ENCODE results near the gene KCNAB1.

The KCNAB1 gene

GRCh38 chr3:156106721-156107373 lies 13.5 kb upstream of the KCNAB1 start:
- Histone ChIP-seq H3K9me3 (ENCODE audit: insufficient read depth, low read depth, low read length) (no peaks in the 10 kb centered on the region), H3K79me2 (ENCODE audit: insufficient read depth, low read length) (no peaks in the 10 kb centered on the region), H3K9ac (ENCODE audit: low read depth, low read length, poor library complexity, severe bottlenecking) (no peak overlapping the region), H3K27me3 (ENCODE audit: insufficient read depth, low read length, poor library complexity, severe bottlenecking) (no peaks in the 10 kb centered on the region), H2AFZ (ENCODE audit: low read length) (no peak overlapping the region), H3K4me2 (ENCODE audit: low read depth, low read length, poor library complexity, severe bottlenecking) (no peak overlapping the region), H3K9me2 (replicated peaks; ENCODE audit: low read depth, low read length) (no peaks in the 10 kb centered on the region), H3F3A (ENCODE audit: low read depth) (no peaks in the 10 kb centered on the region), H3K4me3 (ENCODE audit: low read length, poor library complexity, severe bottlenecking) (no peak overlapping the region), H4K20me1 (ENCODE audit: insufficient read depth, low read length, poor library complexity, severe bottlenecking) (no peaks in the 10 kb centered on the region), H3K36me3 (ENCODE audit: insufficient read depth, low read length) (no peaks in the 10 kb centered on the region), H3K4me1 (ENCODE audit: insufficient read depth, low read length, poor library complexity, severe bottlenecking) (no peaks in the 10 kb centered on the region)
- TF ChIP-seq CTCF (conservative IDR thresholded peaks at IDR 0.05; ENCODE audit: low read length) (peak; percentile 35; the same call in 1 of the 2 replicates), EZH2phosphoT487 (IDR thresholded peaks at IDR 0.05; ENCODE audit: borderline replicate concordance) (no peak)

GRCh38 chr3:156107504-156107903 lies 12.9 kb upstream of the KCNAB1 start:
- H3K79me2 ChIP-seq (ENCODE audit: insufficient read depth, low read length), result no peaks in the 10 kb centered on the region
- H3F3A ChIP-seq (ENCODE audit: low read depth), result no peaks in the 10 kb centered on the region
- TF ChIP-seq EZH2phosphoT487 (IDR thresholded peaks at IDR 0.05; ENCODE audit: borderline replicate concordance) (no peak), CTCF (conservative IDR thresholded peaks at IDR 0.05; ENCODE audit: low read length) (no peak)
- H3K27me3 ChIP-seq (ENCODE audit: insufficient read depth, low read length, poor library complexity, severe bottlenecking), result no peaks in the 10 kb centered on the region
- no peak overlapping the region for H3K9ac ChIP-seq (ENCODE audit: low read depth, low read length, poor library complexity, severe bottlenecking)
- no peaks in the 10 kb centered on the region for H4K20me1 ChIP-seq (ENCODE audit: insufficient read depth, low read length, poor library complexity, severe bottlenecking)
- H3K4me2 ChIP-seq (ENCODE audit: low read depth, low read length, poor library complexity, severe bottlenecking), result no peak overlapping the region
- no peaks in the 10 kb centered on the region for H3K9me2 ChIP-seq (replicated peaks; ENCODE audit: low read depth, low read length)
- no peak overlapping the region for H3K4me3 ChIP-seq (ENCODE audit: low read length, poor library complexity, severe bottlenecking)
- no peaks in the 10 kb centered on the region for H3K4me1 ChIP-seq (ENCODE audit: insufficient read depth, low read length, poor library complexity, severe bottlenecking)
- H3K36me3 ChIP-seq (ENCODE audit: insufficient read depth, low read length), result no peaks in the 10 kb centered on the region
- H3K9me3 ChIP-seq (ENCODE audit: insufficient read depth, low read depth, low read length), result no peaks in the 10 kb centered on the region
- H2AFZ ChIP-seq (ENCODE audit: low read length), result no peak overlapping the region

GRCh38 chr3:156108616-156109015 lies 11.8 kb upstream of the KCNAB1 start:
- H2AFZ ChIP-seq (ENCODE audit: low read length), result no peak overlapping the region
- H3K4me2 ChIP-seq (ENCODE audit: low read depth, low read length, poor library complexity, severe bottlenecking), result no peak overlapping the region
- no peaks in the 10 kb centered on the region for H3K4me1 ChIP-seq (ENCODE audit: insufficient read depth, low read length, poor library complexity, severe bottlenecking)
- no peaks in the 10 kb centered on the region for H3F3A ChIP-seq (ENCODE audit: low read depth)
- no peaks in the 10 kb centered on the region for H3K9me2 ChIP-seq (replicated peaks; ENCODE audit: low read depth, low read length)
- H3K36me3 ChIP-seq (ENCODE audit: insufficient read depth, low read length), result no peaks in the 10 kb centered on the region
- H3K9ac ChIP-seq (ENCODE audit: low read depth, low read length, poor library complexity, severe bottlenecking), result no peak overlapping the region
- H4K20me1 ChIP-seq (ENCODE audit: insufficient read depth, low read length, poor library complexity, severe bottlenecking), result no peaks in the 10 kb centered on the region
- no peaks in the 10 kb centered on the region for H3K9me3 ChIP-seq (ENCODE audit: insufficient read depth, low read depth, low read length)
- no peak overlapping the region for H3K4me3 ChIP-seq (ENCODE audit: low read length, poor library complexity, severe bottlenecking)
- no peaks in the 10 kb centered on the region for H3K27me3 ChIP-seq (ENCODE audit: insufficient read depth, low read length, poor library complexity, severe bottlenecking)
- no peaks in the 10 kb centered on the region for H3K79me2 ChIP-seq (ENCODE audit: insufficient read depth, low read length)
- no peak for TF ChIP-seq CTCF (conservative IDR thresholded peaks at IDR 0.05; ENCODE audit: low read length)
- TF ChIP-seq EZH2phosphoT487 (IDR thresholded peaks at IDR 0.05; ENCODE audit: borderline replicate concordance), result no peak

All from Loucy (cell line).